Muscle layer of duodenum (tissue), 2 donors: ENCODE data around the gene RAPGEF4.

ENCODE experiments used
- H3K27ac ChIP-seq: one replicate; pipeline ENCODE4 v1.7.0; 2013; ENCODE audit warnings: mild to moderate bottlenecking, low read length
- H3K27me3 ChIP-seq: one replicate; pipeline ENCODE4 v1.7.0; 2013; ENCODE audit warnings: low read depth, mild to moderate bottlenecking, control low read depth, low read length
- H3K36me3 ChIP-seq, 2 donors: one replicate each; pipeline ENCODE4 v1.7.0; 2013; ENCODE audit warnings: low read length in 2 of 2, control low read depth in 1 of 2, mild to moderate bottlenecking in 1 of 2; ENCODE audit not compliant: insufficient read depth in 2 of 2, control insufficient read depth in 1 of 2
- H3K4me1 ChIP-seq, 2 donors: one replicate each; pipeline ENCODE4 v1.7.0; 2013; ENCODE audit warnings: low read length in 2 of 2, mild to moderate bottlenecking in 2 of 2, control low read depth in 1 of 2, moderate library complexity in 1 of 2; ENCODE audit not compliant: insufficient read depth in 2 of 2, control insufficient read depth in 1 of 2
- H3K4me3 ChIP-seq, 2 donors: one replicate each; pipeline ENCODE4 v1.7.0; 2013; ENCODE audit warnings: low read length in 2 of 2, low read depth in 1 of 2, mild to moderate bottlenecking in 1 of 2
- H3K9me3 ChIP-seq, 2 donors: one replicate each; pipeline ENCODE4 v1.7.0; 2013; ENCODE audit warnings: low read length in 2 of 2, control low read depth in 1 of 2, mild to moderate bottlenecking in 1 of 2; ENCODE audit not compliant: control insufficient read depth in 1 of 2
- donor health status: healthy.

RAPGEF4 gene

DNA sequence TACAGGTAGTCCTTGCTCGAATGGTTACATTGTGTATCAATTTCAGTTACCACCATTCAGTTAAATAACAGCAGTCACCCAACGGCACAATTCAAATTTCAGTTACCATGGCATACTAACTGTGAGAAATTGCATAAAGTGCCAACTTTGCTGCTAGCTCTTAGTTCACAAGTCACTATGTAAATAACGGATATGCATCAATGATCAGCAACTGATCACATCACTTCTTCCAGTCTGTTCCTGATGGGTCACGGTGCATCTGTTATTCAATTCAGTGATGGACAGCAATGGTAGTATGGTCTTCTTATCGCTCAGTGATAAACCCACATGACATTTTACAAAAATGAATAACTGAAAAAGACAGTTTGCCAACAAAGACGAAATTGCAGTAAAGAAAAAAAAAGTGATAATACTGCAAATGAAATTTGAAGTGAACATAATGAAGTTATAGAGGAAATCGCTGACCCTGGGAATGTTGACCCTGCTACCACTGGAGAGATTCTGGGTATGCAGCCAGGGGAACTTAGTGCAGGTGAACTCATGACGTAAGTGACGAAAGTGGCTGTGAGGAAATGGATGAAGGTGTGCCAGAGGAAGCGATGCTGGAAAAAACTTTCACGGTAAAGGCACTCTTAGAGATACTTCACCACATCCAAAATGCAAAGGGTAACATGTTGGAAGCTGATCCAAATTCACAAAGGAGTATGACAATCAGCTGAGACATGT lies 25.9 kb upstream of the RAPGEF4 start:
- Histone ChIP-seq H3K9me3 (no peaks in the 10 kb centered on the region), H3K27me3 (no peaks in the 10 kb centered on the region), H3K4me1 (no peaks in the 10 kb centered on the region), H3K36me3 (no peaks in the 10 kb centered on the region), H3K4me3 (no peak overlapping the region), H3K27ac (no peak overlapping the region)

DNA sequence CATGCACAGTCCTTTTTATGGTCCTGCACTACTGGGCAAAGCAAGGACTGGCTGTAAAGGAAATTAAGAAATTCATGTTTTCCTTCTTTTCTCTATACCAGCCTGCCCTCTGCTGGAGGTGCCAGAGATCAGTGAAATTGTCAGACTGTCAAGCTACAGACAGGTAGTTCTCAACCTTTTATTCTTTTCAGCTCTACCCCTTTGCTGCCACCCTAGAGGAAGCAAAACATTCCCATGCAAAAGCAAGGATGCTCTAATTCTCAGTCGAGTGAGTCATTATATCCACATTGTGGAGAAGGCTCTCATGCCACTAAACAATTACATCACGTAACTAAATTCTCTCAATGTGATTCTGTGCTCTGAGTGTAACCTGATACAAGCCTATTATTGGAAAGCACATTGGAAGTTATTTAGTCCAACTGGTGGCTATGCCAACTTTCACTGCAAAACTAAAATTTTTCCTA lies 25.0 kb upstream of the RAPGEF4 start:
- Histone ChIP-seq H3K4me3 (no peak overlapping the region), H3K4me1 (no peaks in the 10 kb centered on the region), H3K27ac (no peak overlapping the region), H3K36me3 (no peaks in the 10 kb centered on the region), H3K9me3 (no peaks in the 10 kb centered on the region), H3K27me3 (no peaks in the 10 kb centered on the region)

DNA sequence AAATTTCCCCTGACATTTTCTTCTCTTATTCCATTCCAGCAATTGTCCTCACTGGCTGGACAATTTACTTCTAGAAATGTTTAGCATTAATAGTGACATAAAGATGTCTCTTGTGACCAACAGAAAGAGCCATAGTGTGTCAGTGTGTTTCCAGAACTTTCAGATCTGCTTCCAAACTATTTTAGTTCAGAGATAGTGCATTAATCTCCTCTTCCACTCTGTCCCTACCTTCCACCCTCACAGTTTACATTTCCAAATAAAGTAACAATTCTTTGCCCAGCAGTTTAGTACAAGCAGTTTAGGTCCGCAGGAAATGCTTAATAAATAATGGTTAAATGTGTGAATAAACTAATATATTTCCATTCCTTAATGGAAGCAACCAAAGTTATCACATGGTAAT lies 24.5 kb upstream of the RAPGEF4 start:
- Histone ChIP-seq H3K9me3 (no peaks in the 10 kb centered on the region), H3K4me3 (no peak overlapping the region), H3K27ac (no peak overlapping the region), H3K36me3 (no peaks in the 10 kb centered on the region), H3K27me3 (no peaks in the 10 kb centered on the region), H3K4me1 (no peaks in the 10 kb centered on the region)

DNA sequence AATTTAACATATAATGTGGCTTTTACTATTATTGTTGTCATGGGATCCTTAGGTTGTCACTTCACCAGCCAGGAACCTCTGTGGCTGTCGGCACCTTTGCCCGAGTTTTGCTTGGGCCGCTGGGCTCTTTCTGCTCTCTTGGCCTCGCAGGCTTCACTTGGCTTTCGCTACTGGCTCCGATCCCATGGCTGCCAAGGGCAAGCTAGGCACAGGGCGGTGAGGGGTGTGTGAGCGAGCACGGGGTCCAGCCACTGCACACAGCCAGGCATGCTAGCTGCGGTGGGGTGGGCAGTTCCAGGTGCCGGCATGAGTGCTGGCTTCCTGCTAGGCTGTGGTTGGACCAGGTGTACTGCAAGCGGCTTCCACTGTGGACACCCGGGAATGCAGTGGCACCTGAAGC lies 23.4 kb upstream of the RAPGEF4 start:
- no peak overlapping the region for H3K27ac ChIP-seq
- H3K36me3 ChIP-seq: no peaks in the 10 kb centered on the region
- no peaks in the 10 kb centered on the region for H3K4me1 ChIP-seq
- no peaks in the 10 kb centered on the region for H3K27me3 ChIP-seq
- no peaks in the 10 kb centered on the region for H3K9me3 ChIP-seq
- H3K4me3 ChIP-seq: no peak overlapping the region

DNA sequence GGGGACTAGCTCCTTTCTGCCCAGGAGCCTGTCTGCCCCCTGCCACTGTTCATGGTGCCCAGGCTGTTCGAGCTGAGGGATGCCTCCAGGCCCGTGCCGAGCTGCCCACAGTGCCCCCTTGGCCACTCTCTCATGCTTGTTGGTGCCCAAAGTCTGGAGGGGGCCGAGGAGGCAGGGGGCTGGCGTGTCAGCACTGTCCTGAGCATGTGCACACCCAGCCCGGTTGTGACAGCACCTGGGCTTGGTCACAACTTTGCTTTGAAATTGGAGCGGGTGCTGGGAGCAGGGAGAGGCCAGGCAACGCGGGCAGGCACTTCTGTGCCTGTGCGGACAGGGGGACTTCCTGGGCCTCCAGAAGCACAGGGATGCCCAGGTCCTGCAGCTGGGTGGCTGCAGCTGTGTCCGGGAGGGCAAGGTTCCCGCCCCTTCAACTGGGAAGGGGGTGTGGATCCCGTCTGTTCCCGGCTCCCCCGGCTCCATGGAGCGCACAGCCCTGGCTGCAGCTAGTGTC lies 22.2 kb upstream of the RAPGEF4 start:
- no peak overlapping the region for H3K27ac ChIP-seq
- H3K27me3 ChIP-seq: no peaks in the 10 kb centered on the region
- no peaks in the 10 kb centered on the region for H3K9me3 ChIP-seq
- H3K36me3 ChIP-seq: no peaks in the 10 kb centered on the region
- no peak overlapping the region for H3K4me3 ChIP-seq
- no peaks in the 10 kb centered on the region for H3K4me1 ChIP-seq

DNA sequence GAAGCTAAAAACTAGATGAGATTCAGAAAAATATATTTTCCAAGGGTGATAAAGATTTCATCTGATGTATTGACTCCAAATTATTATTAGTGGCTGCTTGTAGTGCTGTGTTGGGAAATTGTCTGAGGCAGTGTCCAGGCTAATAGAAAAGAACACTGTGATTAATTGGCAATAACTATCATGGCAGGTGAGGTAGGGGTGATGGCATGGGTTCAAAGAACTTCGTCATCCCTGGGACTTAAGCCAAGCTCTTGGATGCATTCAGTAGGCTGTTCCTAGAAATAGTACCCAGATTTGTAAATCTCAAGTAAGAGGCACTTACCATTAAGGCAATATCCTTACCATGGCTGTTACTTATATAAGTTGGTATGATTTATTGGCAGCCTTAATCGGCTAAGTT lies 13.2 kb upstream of the RAPGEF4 start:
- Histone ChIP-seq H3K27ac (no peak overlapping the region), H3K36me3 (no peaks in the 10 kb centered on the region), H3K27me3 (no peaks in the 10 kb centered on the region), H3K9me3 (no peaks in the 10 kb centered on the region), H3K4me1 (no peaks in the 10 kb centered on the region), H3K4me3 (no peak overlapping the region)

DNA sequence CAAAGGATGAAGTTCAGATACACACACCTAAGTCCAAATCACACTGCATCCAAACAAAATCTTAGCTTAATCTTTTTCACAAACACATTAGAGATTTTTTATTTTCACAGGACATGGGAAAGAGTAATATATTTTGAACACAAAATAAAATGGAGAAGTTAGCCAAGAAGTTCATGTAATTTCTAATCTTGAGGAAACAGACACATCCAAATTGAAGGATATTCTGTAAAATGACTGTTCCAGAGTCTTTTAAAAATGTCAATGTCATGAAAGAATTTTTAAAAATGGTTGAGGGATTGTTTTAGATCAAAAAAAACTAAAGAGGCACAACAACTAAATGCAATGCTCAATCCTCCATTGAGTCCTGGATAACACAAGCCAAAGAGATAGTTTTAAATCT lies 12.4 kb upstream of the RAPGEF4 start:
- H3K4me3 ChIP-seq: no peak overlapping the region
- no peak overlapping the region for H3K27ac ChIP-seq
- H3K27me3 ChIP-seq: no peaks in the 10 kb centered on the region
- no peaks in the 10 kb centered on the region for H3K4me1 ChIP-seq
- H3K36me3 ChIP-seq: no peaks in the 10 kb centered on the region
- no peaks in the 10 kb centered on the region for H3K9me3 ChIP-seq

DNA sequence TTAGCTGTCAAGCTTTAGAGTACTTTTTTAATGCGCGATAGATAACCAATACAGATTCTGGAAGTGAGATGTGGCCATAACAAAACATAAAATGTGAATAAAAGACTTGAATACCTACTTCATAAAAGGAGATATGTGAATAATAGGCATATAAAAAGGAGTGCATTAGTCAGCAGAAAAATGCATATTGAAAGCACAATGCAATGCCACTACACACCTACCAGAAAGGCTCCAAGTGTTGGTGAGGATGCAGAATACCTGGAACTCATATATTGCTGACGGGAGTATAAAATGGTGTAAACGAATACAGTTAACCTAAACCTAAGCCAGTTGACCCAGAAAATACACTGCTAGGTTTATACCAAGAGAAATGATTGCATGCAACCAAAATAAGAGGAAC lies 10.9 kb upstream of the RAPGEF4 start:
- Histone ChIP-seq H3K4me3 (no peak overlapping the region), H3K27ac (no peak overlapping the region), H3K27me3 (no peaks in the 10 kb centered on the region), H3K9me3 (no peaks in the 10 kb centered on the region), H3K36me3 (no peaks in the 10 kb centered on the region), H3K4me1 (no peaks in the 10 kb centered on the region)

DNA sequence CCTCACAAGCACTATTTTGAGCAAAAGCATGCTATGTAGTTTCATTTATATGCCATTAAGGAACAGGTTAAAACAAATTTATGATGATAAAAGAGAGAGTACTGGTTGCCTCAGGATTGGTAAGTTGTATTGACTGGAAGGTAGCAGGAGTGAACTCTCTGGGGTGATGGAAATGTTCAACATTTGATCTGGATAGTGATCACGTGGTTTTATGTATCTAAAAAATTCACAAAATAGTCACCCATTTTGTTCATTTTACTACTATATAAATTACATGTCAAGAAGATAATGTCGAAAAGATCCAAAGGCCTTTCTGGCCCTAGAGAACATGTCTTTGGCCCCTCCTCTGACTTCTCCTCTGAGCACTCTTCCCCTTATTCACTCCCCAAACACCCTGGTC lies 10.4 kb upstream of the RAPGEF4 start:
- H3K27me3 ChIP-seq: no peaks in the 10 kb centered on the region
- no peak overlapping the region for H3K27ac ChIP-seq

DNA sequence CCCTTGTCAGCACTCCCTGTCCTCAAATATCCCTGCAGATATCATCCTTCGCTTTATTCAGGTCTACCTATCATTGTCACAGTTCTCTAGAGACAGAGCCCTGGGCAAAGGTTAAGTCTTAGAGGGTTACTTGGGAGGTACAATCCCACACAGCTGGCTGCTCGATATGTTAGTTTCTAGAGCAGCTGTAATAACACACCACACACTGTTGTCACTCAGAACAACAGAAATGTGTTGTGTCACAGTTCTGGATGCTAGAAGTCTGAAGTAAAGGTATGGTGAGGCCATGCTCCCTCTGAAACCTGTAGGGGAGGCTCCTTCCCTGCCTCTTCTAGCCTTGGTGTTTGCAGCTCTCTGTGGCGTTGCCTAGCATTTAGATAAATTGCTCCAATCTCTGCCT lies 9.9 kb upstream of the RAPGEF4 start:
- Histone ChIP-seq H3K36me3 (no peaks in the 10 kb centered on the region), H3K27me3 (no peaks in the 10 kb centered on the region), H3K4me1 (no peaks in the 10 kb centered on the region), H3K4me3 (no peak overlapping the region), H3K9me3 (no peaks in the 10 kb centered on the region), H3K27ac (no peak overlapping the region)

More for the DNA sequence above, 10.4 kb upstream of the RAPGEF4 start:
- Histone ChIP-seq H3K4me3 (no peak overlapping the region), H3K9me3 (no peaks in the 10 kb centered on the region), H3K36me3 (no peaks in the 10 kb centered on the region), H3K4me1 (no peaks in the 10 kb centered on the region)

DNA sequence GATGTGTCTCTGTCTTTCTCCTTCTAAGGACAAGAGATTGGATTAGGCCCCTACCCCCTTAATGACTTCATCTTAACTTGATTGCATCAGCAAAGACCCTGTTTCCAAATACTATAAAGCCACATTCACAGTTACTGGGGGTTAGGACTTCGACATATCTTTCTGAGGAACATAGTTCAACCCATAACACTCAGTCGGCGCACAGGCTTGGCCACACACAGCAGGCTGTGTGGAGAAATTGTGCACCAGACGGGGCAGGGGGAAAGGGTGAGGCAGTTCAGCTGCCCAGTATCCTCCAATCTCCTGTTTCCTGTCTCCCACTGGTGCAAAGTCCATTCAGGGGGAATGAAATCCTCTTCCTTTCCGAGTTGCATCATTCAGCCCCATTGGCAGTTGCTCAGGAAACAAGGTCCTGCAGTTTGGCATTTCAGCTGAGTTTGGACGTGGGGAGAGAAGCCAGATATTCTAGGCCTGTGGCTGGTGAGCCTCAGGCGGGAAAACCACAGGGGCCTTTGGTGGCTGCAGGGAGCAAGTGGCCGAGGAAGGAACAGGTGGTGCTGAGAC lies 9.4 kb upstream of the RAPGEF4 start:
- no peak overlapping the region for H3K27ac ChIP-seq
- H3K4me1 ChIP-seq: no peaks in the 10 kb centered on the region
- no peaks in the 10 kb centered on the region for H3K27me3 ChIP-seq
- no peaks in the 10 kb centered on the region for H3K9me3 ChIP-seq
- no peaks in the 10 kb centered on the region for H3K36me3 ChIP-seq
- H3K4me3 ChIP-seq: no peak overlapping the region

DNA sequence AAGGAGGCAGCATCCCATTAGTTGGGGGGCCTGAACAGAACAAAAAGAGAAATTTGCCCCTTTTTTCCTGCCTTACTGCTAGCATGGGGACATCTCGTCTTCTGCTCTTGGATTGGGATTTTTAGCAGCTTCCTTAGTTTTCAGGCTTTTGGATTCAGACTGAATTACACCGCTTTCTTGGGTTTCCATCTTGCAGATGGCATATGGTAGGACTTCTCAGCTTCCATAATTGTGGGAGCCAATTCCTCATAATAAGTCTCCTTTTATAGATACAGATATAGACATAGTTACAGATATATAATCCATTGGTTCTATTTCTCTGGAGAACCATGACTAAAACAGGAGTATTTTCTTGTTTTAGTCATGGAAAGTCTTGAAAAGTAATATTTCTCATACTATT lies 5.2 kb upstream of the RAPGEF4 start:
- Histone ChIP-seq H3K9me3 (no peaks in the 10 kb centered on the region), H3K36me3 (no peaks in the 10 kb centered on the region), H3K4me1 (peaks cover 0 to 4% of the 10 kb centered on the region in 2 donors), H3K27me3 (no peaks in the 10 kb centered on the region), H3K4me3 (no peak overlapping the region), H3K27ac (no peak overlapping the region)
